ENCODE measurements around the gene IL19. TPM values are rescaled to one million over a fixed set of nuclear protein-coding genes. Genes with fewer than 3 reads are reported as not detected.
A peak's percentile ranks its signal among the peaks of the same experiment; 100 is the strongest.

The IL19 gene
- total RNA-seq, 2 donors from 2014 or later: not detected

GRCh38 chr1:206824331-206824730 lies 53.8 kb downstream of the IL19 start:
- Mint-ChIP-seq H3K27ac (no peak overlapping the region), H3K27me3 (ENCODE audit: low read depth) (no peaks in the 10 kb centered on the region), H3K9me3 (no peaks in the 10 kb centered on the region), H3K4me1 (ENCODE audit: low read depth) (peaks cover 14% of the 10 kb centered on the region), H3K36me3 (ENCODE audit: insufficient read depth in 2 of 2) (no peaks in the 10 kb centered on the region), H3K4me3 (no peak overlapping the region)
- DNase-seq (no peak), ATAC-seq (replicated peaks in 1 of 2) (no peak)

- no peaks in the 10 kb centered on the region for H3K36me3 Mint-ChIP-seq (ENCODE audit: insufficient read depth in 2 of 2)
- no peak overlapping the region for H3K27ac Mint-ChIP-seq
- H3K27me3 Mint-ChIP-seq (ENCODE audit: low read depth): no peaks in the 10 kb centered on the region
- H3K4me1 Mint-ChIP-seq (ENCODE audit: low read depth): peaks cover 23% of the 10 kb centered on the region
- no peak overlapping the region for H3K4me3 Mint-ChIP-seq
- H3K9me3 Mint-ChIP-seq: no peaks in the 10 kb centered on the region
- ATAC-seq (replicated peaks in 1 of 2): no peak
- no peak for DNase-seq
Measured at GRCh38 chr1:206826394-206826793, 55.8 kb downstream of the IL19 start.

- no peaks in the 10 kb centered on the region for H3K9me3 Mint-ChIP-seq
- peaks cover 28% of the 10 kb centered on the region for H3K4me1 Mint-ChIP-seq (ENCODE audit: low read depth)
- H3K27ac Mint-ChIP-seq: no peak overlapping the region
- DNase-seq: no peak
- H3K27me3 Mint-ChIP-seq (ENCODE audit: low read depth): no peaks in the 10 kb centered on the region
- no peak overlapping the region for H3K4me3 Mint-ChIP-seq
- ATAC-seq (replicated peaks in 1 of 2): no peak
- H3K36me3 Mint-ChIP-seq (ENCODE audit: insufficient read depth in 2 of 2): no peaks in the 10 kb centered on the region
Measured at GRCh38 chr1:206828061-206828460, 57.5 kb downstream of the IL19 start.

- Mint-ChIP-seq H3K4me3 (no peak overlapping the region), H3K4me1 (ENCODE audit: low read depth) (peaks cover 28% of the 10 kb centered on the region), H3K9me3 (no peaks in the 10 kb centered on the region), H3K36me3 (ENCODE audit: insufficient read depth in 2 of 2) (no peaks in the 10 kb centered on the region), H3K27ac (no peak overlapping the region), H3K27me3 (ENCODE audit: low read depth) (no peaks in the 10 kb centered on the region)
- DNase-seq (no peak), ATAC-seq (replicated peaks in 1 of 2) (no peak)
Measured at GRCh38 chr1:206828765-206829164, 58.2 kb downstream of the IL19 start.

GRCh38 chr1:206829282-206829681 lies 58.7 kb downstream of the IL19 start:
- peak in 1 of 2 donors; percentile 5 for DNase-seq
- Mint-ChIP-seq H3K4me1 (ENCODE audit: low read depth) (peaks cover 28% of the 10 kb centered on the region), H3K9me3 (no peaks in the 10 kb centered on the region), H3K36me3 (ENCODE audit: insufficient read depth in 2 of 2) (no peaks in the 10 kb centered on the region), H3K4me3 (peak overlapping the region; percentile 9 to 54), H3K27me3 (ENCODE audit: low read depth) (no peaks in the 10 kb centered on the region), H3K27ac (no peak overlapping the region)
- no peak for ATAC-seq (replicated peaks in 1 of 2)

DNA sequence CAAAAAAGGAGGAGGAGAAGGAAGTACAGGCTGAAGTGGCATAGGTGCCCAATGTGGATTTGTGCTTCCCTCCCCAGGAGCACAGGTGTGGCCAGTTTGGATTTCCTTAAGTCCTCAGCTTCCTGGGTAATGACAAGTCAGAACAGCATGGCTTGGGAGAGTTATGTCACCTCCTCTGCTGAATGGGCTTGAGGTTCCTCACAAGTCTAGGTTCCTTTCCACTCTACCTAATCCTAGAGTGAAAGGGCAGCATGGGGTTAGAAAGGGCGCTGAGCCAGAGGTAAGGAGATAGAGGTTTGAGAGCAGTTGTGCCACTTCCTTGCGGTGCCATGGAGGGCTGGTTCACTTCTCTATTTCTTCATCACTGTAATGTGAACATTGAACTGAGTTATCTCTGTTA lies 59.3 kb downstream of the IL19 start:
- Mint-ChIP-seq H3K4me3 (no peak overlapping the region), H3K27me3 (ENCODE audit: low read depth) (no peaks in the 10 kb centered on the region), H3K36me3 (ENCODE audit: insufficient read depth in 2 of 2) (no peaks in the 10 kb centered on the region), H3K9me3 (no peaks in the 10 kb centered on the region), H3K27ac (no peak overlapping the region), H3K4me1 (ENCODE audit: low read depth) (peaks cover 28% of the 10 kb centered on the region)
- peak in 1 of 2 donors; percentile 7 for DNase-seq
- peak; percentile 23 to 44 for ATAC-seq (replicated peaks in 1 of 2)

GRCh38 chr1:206831650-206832049 lies 61.1 kb downstream of the IL19 start:
- Mint-ChIP-seq H3K27ac (no peak overlapping the region), H3K4me3 (no peak overlapping the region), H3K36me3 (ENCODE audit: insufficient read depth in 2 of 2) (no peaks in the 10 kb centered on the region), H3K9me3 (no peaks in the 10 kb centered on the region), H3K27me3 (ENCODE audit: low read depth) (no peaks in the 10 kb centered on the region), H3K4me1 (ENCODE audit: low read depth) (peaks cover 25% of the 10 kb centered on the region)
- DNase-seq: no peak
- ATAC-seq (replicated peaks in 1 of 2): peak; percentile 25 to 39

GRCh38 chr1:206832352-206832880 lies 61.8 kb downstream of the IL19 start:
- Mint-ChIP-seq H3K4me1 (ENCODE audit: low read depth) (peaks cover 23% of the 10 kb centered on the region), H3K27ac (no peak overlapping the region), H3K27me3 (ENCODE audit: low read depth) (peaks cover 7% of the 10 kb centered on the region), H3K4me3 (no peak overlapping the region), H3K36me3 (ENCODE audit: insufficient read depth in 2 of 2) (no peaks in the 10 kb centered on the region), H3K9me3 (no peaks in the 10 kb centered on the region)
- ATAC-seq (replicated peaks in 1 of 2) (no peak), DNase-seq (no peak)

DNA sequence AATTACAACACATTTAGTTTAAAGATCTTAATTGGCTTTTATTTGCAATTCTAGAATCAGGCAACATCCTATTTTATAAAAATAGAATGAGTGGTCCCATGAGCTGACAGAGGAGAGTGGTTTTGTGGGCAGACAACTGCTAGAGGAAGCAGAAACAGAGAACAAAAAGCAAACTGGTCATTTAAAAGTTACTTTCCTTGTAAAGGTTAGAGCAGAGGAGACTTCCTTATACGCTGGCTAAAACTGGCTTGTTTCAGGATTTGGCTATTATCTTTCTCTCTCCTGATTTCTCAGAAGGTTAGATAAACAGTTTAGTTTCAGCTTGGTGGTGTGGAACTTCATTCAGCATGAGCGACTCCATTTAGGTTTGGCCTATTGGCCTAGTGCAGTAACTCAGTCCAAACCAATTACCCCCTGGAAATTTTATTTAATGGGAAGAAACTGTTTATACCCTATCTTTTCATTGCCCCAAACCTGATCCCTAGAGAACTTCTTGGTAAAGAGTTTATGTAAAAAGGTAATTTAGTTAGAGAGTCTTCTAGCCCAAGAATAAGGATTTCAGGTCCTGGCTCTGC lies 62.6 kb downstream of the IL19 start:
- DNase-seq: no peak
- Mint-ChIP-seq H3K36me3 (ENCODE audit: insufficient read depth in 2 of 2) (no peaks in the 10 kb centered on the region), H3K4me3 (no peak overlapping the region), H3K4me1 (ENCODE audit: low read depth) (peaks cover 23% of the 10 kb centered on the region), H3K27ac (no peak overlapping the region), H3K27me3 (ENCODE audit: low read depth) (peaks cover 9% of the 10 kb centered on the region), H3K9me3 (no peaks in the 10 kb centered on the region)
- ATAC-seq (replicated peaks in 1 of 2): no peak

- Mint-ChIP-seq H3K36me3 (ENCODE audit: insufficient read depth in 2 of 2) (no peaks in the 10 kb centered on the region), H3K27ac (no peak overlapping the region), H3K9me3 (no peaks in the 10 kb centered on the region), H3K4me1 (ENCODE audit: low read depth) (peaks cover 20% of the 10 kb centered on the region), H3K4me3 (no peak overlapping the region), H3K27me3 (ENCODE audit: low read depth) (peaks cover 9% of the 10 kb centered on the region)
- ATAC-seq (replicated peaks in 1 of 2): no peak
- no peak for DNase-seq
Measured at GRCh38 chr1:206833801-206834200, 63.2 kb downstream of the IL19 start.

GRCh38 chr1:206834217-206834616 lies 63.6 kb downstream of the IL19 start:
- ATAC-seq (replicated peaks in 1 of 2): no peak
- Mint-ChIP-seq H3K27me3 (ENCODE audit: low read depth) (peaks cover 12% of the 10 kb centered on the region), H3K36me3 (ENCODE audit: insufficient read depth in 2 of 2) (no peaks in the 10 kb centered on the region), H3K4me1 (ENCODE audit: low read depth) (peaks cover 15% of the 10 kb centered on the region), H3K9me3 (no peaks in the 10 kb centered on the region), H3K27ac (no peak overlapping the region), H3K4me3 (no peak overlapping the region)
- no peak for DNase-seq

GRCh38 chr1:206834711-206835110 lies 64.1 kb downstream of the IL19 start:
- Mint-ChIP-seq H3K4me1 (ENCODE audit: low read depth) (peaks cover 10% of the 10 kb centered on the region), H3K27me3 (ENCODE audit: low read depth) (peaks cover 17% of the 10 kb centered on the region), H3K27ac (no peak overlapping the region), H3K9me3 (no peaks in the 10 kb centered on the region), H3K36me3 (ENCODE audit: insufficient read depth in 2 of 2) (no peaks in the 10 kb centered on the region), H3K4me3 (no peak overlapping the region)
- no peak for ATAC-seq (replicated peaks in 1 of 2)
- DNase-seq: no peak

DNA sequence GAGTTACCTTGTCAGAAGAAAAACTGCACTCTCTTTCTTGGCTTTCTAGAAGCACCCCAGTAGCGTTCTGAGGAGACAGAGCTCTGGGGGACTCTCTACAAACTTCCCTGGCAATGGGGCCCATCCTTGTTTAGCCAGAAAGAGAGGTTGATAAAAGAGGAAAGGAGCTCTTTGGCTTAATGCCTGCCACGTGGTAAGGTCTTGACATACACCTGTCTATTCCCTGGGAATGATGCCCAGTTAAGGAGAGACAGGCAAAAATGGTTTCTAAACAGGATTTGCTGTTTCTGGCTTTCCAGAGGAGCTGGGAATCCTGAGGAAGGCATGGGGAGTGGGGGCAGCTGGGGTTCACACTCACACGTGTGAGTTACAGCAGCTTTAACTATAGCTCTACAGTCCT lies 64.6 kb downstream of the IL19 start:
- Mint-ChIP-seq H3K27ac (no peak overlapping the region), H3K9me3 (no peaks in the 10 kb centered on the region)

DNA sequence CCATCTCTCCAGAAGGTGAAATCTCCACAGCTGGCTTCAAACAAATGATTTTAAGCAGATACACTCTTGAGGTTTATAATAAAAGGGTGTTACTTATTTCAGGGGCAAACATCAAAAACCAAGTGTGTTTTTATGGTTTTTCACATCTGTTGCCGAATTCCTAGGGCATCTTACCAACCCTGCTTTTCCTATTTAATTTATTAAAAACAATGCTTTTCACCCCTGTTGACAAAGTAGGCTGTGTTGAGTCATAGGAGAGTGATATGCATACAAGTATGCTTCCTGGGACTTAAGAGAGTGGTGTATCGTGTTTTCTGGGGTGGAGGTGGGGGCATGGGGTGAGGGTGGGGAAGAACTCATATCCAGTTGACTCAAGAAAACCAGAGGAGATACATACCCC lies 65.5 kb downstream of the IL19 start:
- peaks cover 11% of the 10 kb centered on the region for H3K4me1 Mint-ChIP-seq (ENCODE audit: low read depth)
- DNase-seq (no peak), ATAC-seq (replicated peaks in 1 of 2) (no peak)
- H3K27ac Mint-ChIP-seq: no peak overlapping the region
- H3K9me3 Mint-ChIP-seq: no peaks in the 10 kb centered on the region
- peaks cover 20% of the 10 kb centered on the region for H3K27me3 Mint-ChIP-seq (ENCODE audit: low read depth)
- no peak overlapping the region for H3K4me3 Mint-ChIP-seq
- H3K36me3 Mint-ChIP-seq (ENCODE audit: insufficient read depth in 2 of 2): no peaks in the 10 kb centered on the region

More for the DNA sequence above, 64.6 kb downstream of the IL19 start:
- no peak overlapping the region for H3K4me3 Mint-ChIP-seq
- DNase-seq (no peak), ATAC-seq (replicated peaks in 1 of 2) (no peak)
- no peaks in the 10 kb centered on the region for H3K36me3 Mint-ChIP-seq (ENCODE audit: insufficient read depth in 2 of 2)
- peaks cover 20% of the 10 kb centered on the region for H3K27me3 Mint-ChIP-seq (ENCODE audit: low read depth)
- peaks cover 6% of the 10 kb centered on the region for H3K4me1 Mint-ChIP-seq (ENCODE audit: low read depth)

All from activated T-cell treated with anti-CD3 and anti-CD28 coated beads, Interleukin-2, amount 50 U/mL, for 72 hours (primary cell).